H1 (cell line): Measurements from ENCODE around the gene ZC3H8. TPM values are rescaled to one million over a fixed set of nuclear protein-coding genes. Genes with fewer than 3 reads are reported as not detected.

Experiments used
- CTCF ChIA-PET: fragments of 300-600 bp; sonication (Branson Sonifier 250); formaldehyde crosslinking; loops from one replicate; lab custom pipeline; 2021; ENCODE audit not compliant: partially characterized antibody; lab: Charles Lee
- POLR2A ChIA-PET: fragments of 300-600 bp; sonication (Branson Sonifier 250); formaldehyde crosslinking; loops from one replicate; lab custom pipeline; 2021; ENCODE audit warnings: inconsistent platforms; ENCODE audit not compliant: partially characterized antibody; lab: Charles Lee
- DNase-seq, 2 experiments: peaks; one replicate each; pipeline versions ENCODE4 v3.0.0 to v3.0.0-alpha.2; 2010 to 2022; ENCODE audit warnings: low spot score in 2 of 2, low read depth in 1 of 2, mixed read lengths in 1 of 2
- FAIRE-seq: peaks from 2 replicates; lab custom pipeline; 2011; peaks lifted over from hg19 to GRCh38; lab: Jason Lieb, UNC
- H2AFZ ChIP-seq: 2 replicates; pipeline ENCODE4 v1.8.1; 2012; ENCODE audit warnings: low read length, inconsistent platforms
- H2AK5ac ChIP-seq: 2 replicates; pipeline ENCODE4 v1.6.1; 2013; ENCODE audit warnings: low read depth, low read length
- H2BK120ac ChIP-seq: replicated peaks from 2 replicates; pipeline ENCODE3; 2013; ENCODE audit warnings: low read depth, low read length, inconsistent platforms
- H2BK12ac ChIP-seq: 2 replicates; pipeline ENCODE4 v1.6.1; 2013; ENCODE audit warnings: low read depth, low read length
- H2BK15ac ChIP-seq: 2 replicates; pipeline ENCODE4 v1.6.1; 2013; ENCODE audit warnings: low read length
- H2BK20ac ChIP-seq: 2 replicates; pipeline ENCODE4 v1.6.1; 2013; ENCODE audit warnings: low read length
- H2BK5ac ChIP-seq: 2 replicates; pipeline ENCODE4 v1.6.1; 2013; ENCODE audit warnings: low read depth, low read length
- H3K14ac ChIP-seq: 2 replicates; pipeline ENCODE4 v1.6.1; 2013; ENCODE audit warnings: inconsistent platforms; ENCODE audit not compliant: insufficient read length
- H3K18ac ChIP-seq: 2 replicates; pipeline ENCODE4 v1.6.1; 2013; ENCODE audit warnings: low read length; ENCODE audit errors: extremely low read depth
- H3K23ac ChIP-seq: 2 replicates; pipeline ENCODE4 v1.6.1; 2013; ENCODE audit warnings: inconsistent platforms; ENCODE audit not compliant: insufficient read length
- H3K23me2 ChIP-seq: 2 replicates; pipeline ENCODE4 v1.6.1; 2013; ENCODE audit warnings: low read depth, low read length
- H3K27ac ChIP-seq: 2 replicates; pipeline ENCODE4 v1.6.1; 2011; ENCODE audit warnings: low read depth, low read length, inconsistent platforms
- H3K27me3 ChIP-seq, 4 experiments: replicated peaks in 1 of 4; 1 replicate in 1 of 4; 2 replicates in 3 of 4; pipeline versions ENCODE4 v1.6.1 to v1.8.1; 2011 to 2013; ENCODE audit warnings: low read length in 3 of 4, mild to moderate bottlenecking in 3 of 4, inconsistent platforms in 2 of 4, mixed read lengths in 2 of 4, moderate library complexity in 1 of 4; ENCODE audit not compliant: control insufficient read depth in 3 of 4, insufficient read depth in 3 of 4; ENCODE audit errors: extremely low read depth in 1 of 4
- H3K36me3 ChIP-seq, 4 experiments: 2 replicates each; pipeline versions ENCODE4 v1.6.1 to v1.8.1; 2011 to 2013; ENCODE audit warnings: mild to moderate bottlenecking in 4 of 4, low read length in 3 of 4, moderate library complexity in 2 of 4, control low read depth in 1 of 4, inconsistent platforms in 1 of 4; ENCODE audit not compliant: insufficient read depth in 4 of 4, control insufficient read depth in 2 of 4
- H3K4ac ChIP-seq: replicated peaks from 2 replicates; pipeline ENCODE3; 2013; ENCODE audit warnings: low read length, low read depth, mixed read lengths, inconsistent platforms; ENCODE audit not compliant: insufficient read length
- H3K4me1 ChIP-seq, 4 experiments: replicated peaks in 1 of 4; 1 replicate in 1 of 4; 2 replicates in 3 of 4; pipeline versions ENCODE4 v1.6.1 to v1.8.1; 2011 to 2013; ENCODE audit warnings: low read length in 3 of 4, inconsistent platforms in 2 of 4, mixed read lengths in 1 of 4; ENCODE audit not compliant: insufficient read depth in 4 of 4, control insufficient read depth in 3 of 4
- H3K4me2 ChIP-seq, 2 experiments: 2 replicates each; pipeline versions ENCODE4 v1.6.1 to v1.8.1; 2011 to 2013; ENCODE audit warnings: low read depth in 2 of 2, low read length in 2 of 2, control low read depth in 1 of 2, inconsistent platforms in 1 of 2, mild to moderate bottlenecking in 1 of 2; ENCODE audit not compliant: insufficient read depth in 1 of 2
- H3K4me3 ChIP-seq, 4 experiments: fragments of 200-600, 300-600 bp in 1 of 4; sonication (generic), shearing (Covaris generic), sonication (Bioruptor Twin) in 1 of 4; 2 replicates each; pipeline versions ENCODE4 v1.5.1 to v1.8.1; 2011 to 2016; ENCODE audit warnings: low read length in 4 of 4, low read depth in 3 of 4, control low read depth in 2 of 4, inconsistent platforms in 2 of 4, mild to moderate bottlenecking in 2 of 4, mixed read lengths in 1 of 4, moderate library complexity in 1 of 4; ENCODE audit not compliant: insufficient read depth in 2 of 4; ENCODE audit errors: extremely low read depth in 1 of 4
- H3K56ac ChIP-seq: replicated peaks from 2 replicates; pipeline ENCODE3; 2013; ENCODE audit warnings: low read depth, mild to moderate bottlenecking, mixed read lengths, low read length, inconsistent platforms; ENCODE audit not compliant: insufficient read length
- H3K79me1 ChIP-seq: 2 replicates; pipeline ENCODE4 v1.6.1; 2013; ENCODE audit warnings: low read depth, low read length, control low read depth
- H3K79me2 ChIP-seq, 2 experiments: 2 replicates each; pipeline versions ENCODE4 v1.6.1 to v1.8.1; 2012 to 2013; ENCODE audit warnings: low read length in 2 of 2, mild to moderate bottlenecking in 2 of 2, inconsistent platforms in 1 of 2; ENCODE audit not compliant: insufficient read depth in 2 of 2, control insufficient read depth in 1 of 2
- H3K9ac ChIP-seq, 4 experiments: replicated peaks in 1 of 4; 1 replicate in 1 of 4; 2 replicates in 3 of 4; pipeline versions ENCODE4 v1.6.1 to v1.8.1; 2011 to 2013; ENCODE audit warnings: low read depth in 3 of 4, low read length in 3 of 4, control low read depth in 2 of 4, mild to moderate bottlenecking in 2 of 4, moderate library complexity in 2 of 4, inconsistent platforms in 1 of 4; ENCODE audit errors: extremely low read depth in 1 of 4
- H3K9me3 ChIP-seq, 2 experiments: 2 replicates each; pipeline versions ENCODE4 v1.6.1 to v1.8.1; 2012 to 2013; ENCODE audit warnings: mild to moderate bottlenecking in 2 of 2, moderate library complexity in 2 of 2, control low read depth in 1 of 2, inconsistent platforms in 1 of 2, low read depth in 1 of 2, low read length in 1 of 2, mixed read lengths in 1 of 2; ENCODE audit not compliant: insufficient read depth in 2 of 2
- H4K20me1 ChIP-seq, 2 experiments: replicated peaks in 1 of 2; 2 replicates each; pipeline versions ENCODE3 to v1.8.1; 2011 to 2013; ENCODE audit warnings: inconsistent platforms in 2 of 2, low read length in 2 of 2, mild to moderate bottlenecking in 1 of 2; ENCODE audit not compliant: insufficient read depth in 2 of 2, control insufficient read depth in 1 of 2
- H4K5ac ChIP-seq: 2 replicates; pipeline ENCODE4 v1.6.1; 2013; ENCODE audit warnings: low read length, low read depth, mixed read lengths, inconsistent platforms; ENCODE audit not compliant: insufficient read length
- H4K8ac ChIP-seq: 2 replicates; pipeline ENCODE4 v1.8.0; 2013; ENCODE audit warnings: mild to moderate bottlenecking, moderate library complexity, low read length, inconsistent platforms; ENCODE audit not compliant: insufficient read depth; ENCODE audit errors: extremely low read depth
- H4K91ac ChIP-seq: replicated peaks from 2 replicates; pipeline ENCODE3; 2013; ENCODE audit warnings: low read length, mixed read lengths, inconsistent platforms; ENCODE audit not compliant: insufficient read length
- ATF3 ChIP-seq: IDR thresholded peaks from 2 replicates; pipeline ENCODE4 v1.6.1; 2011; ENCODE audit warnings: low read depth, mild to moderate bottlenecking, low read length; ENCODE audit not compliant: insufficient read depth
- BRCA1 ChIP-seq: IDR thresholded peaks from 2 replicates; pipeline ENCODE4 v1.6.1; 2012; ENCODE audit warnings: low read depth, low read length, improper control_type of control experiment
- FOSL1 ChIP-seq: IDR thresholded peaks from 2 replicates; pipeline ENCODE4 v1.6.1; 2011; ENCODE audit warnings: mild to moderate bottlenecking, low read depth, low read length, moderate library complexity; ENCODE audit not compliant: insufficient read depth
- GTF2F1 ChIP-seq: IDR thresholded peaks from 2 replicates; pipeline ENCODE4 v1.6.1; 2012; ENCODE audit warnings: low read depth, low read length, improper control_type of control experiment, borderline replicate concordance
- MAX ChIP-seq: IDR thresholded peaks from 2 replicates; pipeline ENCODE4 v1.6.1; 2012; ENCODE audit warnings: inconsistent platforms
- POLR2A ChIP-seq, 2 experiments: IDR thresholded peaks; 1 replicate in 1 of 2; 2 replicates in 1 of 2; pipeline ENCODE4 v1.6.1; 2011; ENCODE audit warnings: low read depth in 2 of 2, low read length in 2 of 2, mild to moderate bottlenecking in 2 of 2; ENCODE audit errors: control extremely low read depth in 1 of 2
- POU5F1 ChIP-seq: IDR thresholded peaks from 2 replicates; pipeline ENCODE4 v1.6.1; 2011; ENCODE audit warnings: low read depth, mild to moderate bottlenecking, low read length, moderate library complexity
- RBBP5 ChIP-seq: IDR thresholded peaks from 2 replicates; pipeline ENCODE4 v1.7.1; 2012; ENCODE audit warnings: low read depth, mild to moderate bottlenecking, inconsistent platforms, low read length, moderate library complexity, borderline replicate concordance
- SP4 ChIP-seq: IDR thresholded peaks from 2 replicates; pipeline ENCODE4 v1.6.1; 2012; ENCODE audit warnings: low read length, inconsistent platforms
- SRF ChIP-seq: IDR thresholded peaks from 2 replicates; pipeline ENCODE4 v1.6.1; 2011; ENCODE audit warnings: mild to moderate bottlenecking, low read depth, low read length, moderate library complexity
- TAF1 ChIP-seq: IDR thresholded peaks from 2 replicates; pipeline ENCODE4 v1.6.1; 2011; ENCODE audit warnings: mild to moderate bottlenecking, low read depth, low read length
- WGBS, 2 experiments: shearing (Covaris generic) in 1 of 2; methylation state at CpG; one replicate each; pipeline versions ENCODE4 v1.1.6 to v1.1.7; 2013 to 2015; ENCODE audit warnings: low lambda C conversion rate in 2 of 2, mixed read lengths in 2 of 2, inconsistent platforms in 1 of 2, low coverage in 1 of 2, missing lambda C conversion rate in 1 of 2; ENCODE audit not compliant: insufficient replicate concordance in 2 of 2, insufficient coverage in 1 of 2, insufficient read length in 1 of 2; ENCODE audit errors: extremely low coverage in 1 of 2, missing lambda C conversion rate in 1 of 2; 5-methylcytosine and 5-hydroxymethylcytosine counted together
- polyA plus RNA-seq, 7 experiments: library from polyadenylated mRNA; depleted of rRNA in 3 of 7; stranded (reverse) in 5 of 7; unstranded in 2 of 7; fragments of >200 nt in 5 of 7; fragments of 200-250 nt in 2 of 7; gene quantifications; 1 replicate in 5 of 7; 2 replicates in 1 of 7; 4 replicates in 1 of 7; pipeline versions ENCODE4 v1.2.1 to v1.2.3, GENCODE V29; 2011 to 2013; ENCODE audit warnings: missing spikeins in 2 of 7, mixed read lengths in 2 of 7
- total RNA-seq: library from RNA; stranded (reverse); fragmentation: NEBNext Ultra II Directional; extraction: Animal tissue kit (Norgen Biotek cat#: 25700); gene quantifications from 2 replicates; pipeline ENCODE4 v1.2.1, GENCODE V29; 2021

Gene ZC3H8
- total and polyA plus RNA-seq, 2 of the 8 experiments (the other 6 are each of a cell fraction or from before 2014, with no cell fraction given): 1.9 to 7.1 TPM

GRCh38 chr2:112275311-112275886, 20.6 kb upstream of the ZC3H8 start, which contains the start of gene ZC3H6:
TSS of gene ZC3H6 (plus strand) at chr2:112275597. CDS start at chr2:112275995, 398 bp downstream.
- Histone ChIP-seq H4K5ac (peak within 1 kb of the TSS; percentile 99), H3K9me3 (no peaks in the 10 kb centered on the region), H3K36me3 (no peaks in the 10 kb centered on the region), H2BK15ac (no peak within 1 kb of the TSS), H3K27me3 (no peaks in the 10 kb centered on the region), H2BK5ac (peak within 1 kb of the TSS; percentile 98), H3K79me2 (peaks cover 0 to 3% of the 10 kb centered on the region in 2 experiments; a peak in 1 of 4 replicates), H2BK12ac (0 out of 2 replicates have a peak within 1 kb of the TSS, but pooled peaks have one; percentile 17), H4K8ac (peak within 1 kb of the TSS; percentile 100), H3K18ac (peak within 1 kb of the TSS; percentile 97), H4K91ac (peak within 1 kb of the TSS; percentile 100), H3K9ac (peak within 1 kb of the TSS; percentile 93 to 100 (median 97)), H3K4me3 (peak within 1 kb of the TSS; percentile 88 to 98 (median 91)), H3K4me2 (peak within 1 kb of the TSS; percentile 55 to 81), H3K27ac (peak within 1 kb of the TSS; percentile 100), H3K56ac (peak within 1 kb of the TSS; percentile 99), H2BK20ac (no peak within 1 kb of the TSS), H3K23ac (no peak within 1 kb of the TSS), H2AFZ (peak within 1 kb of the TSS; percentile 78), H2AK5ac (peak within 1 kb of the TSS; percentile 93; the same call in 1 of the 2 replicates), H3K79me1 (no peaks in the 10 kb centered on the region), H3K4ac (peak within 1 kb of the TSS; percentile 96), H2BK120ac (peak within 1 kb of the TSS; percentile 54), H3K4me1 (peaks cover 0 to 3% (median 0%) of the 10 kb centered on the region in 4 experiments; a peak in 1 of 7 replicates), H3K14ac (peak within 1 kb of the TSS; percentile 99), H3K23me2 (peaks cover 5% of the 10 kb centered on the region; the same call in 1 of the 2 replicates), H4K20me1 (no peaks in the 10 kb centered on the region)
- FAIRE-seq: no peak
- WGBS, 2 experiments: 2% methylated on average over 57 of the region's 60 CpGs; no CpG with 5 or more reads in 1 of the 2 experiments
- ChIA-PET POLR2A (interaction anchor here (0.9 to 1.4 kb wide), 3 partner anchors 10 to 16 kb away, joined by 3 to 9 read pairs (median 6); no protein-coding TSS in a partner anchor), CTCF (interaction anchor here (1.2 kb wide), 1 partner anchor 14 kb away, joined by 4 read pairs; no protein-coding TSS in a partner anchor)
- peak; percentile 92 to 100 for DNase-seq
- TF ChIP-seq MAX (peak; percentile 77; the same call in 1 of the 2 replicates), SP4 (peak; percentile 77; the same call in 1 of the 2 replicates), POU5F1 (no peak), GTF2F1 (no peak), TAF1 (peak; percentile 99), RBBP5 (no peak), FOSL1 (0 out of 2 replicates have a peak, but pooled peaks have one; percentile 20), SRF (no peak), ATF3 (no peak), POLR2A (IDR thresholded peaks at IDR 0.05; ENCODE audit: control extremely low read depth in 1 of 2, low read depth in 2 of 2, low read length in 2 of 2) (peak; percentile 95), BRCA1 (no peak)
